ENCODE measurements around the gene RRAD.

Gene RRAD

GRCh38 chr16:66906916-66907836 lies 18.2 kb downstream of the RRAD start:
- H3K4me3 ChIP-seq: no peak overlapping the region
- TF ChIP-seq, protein P1, sequence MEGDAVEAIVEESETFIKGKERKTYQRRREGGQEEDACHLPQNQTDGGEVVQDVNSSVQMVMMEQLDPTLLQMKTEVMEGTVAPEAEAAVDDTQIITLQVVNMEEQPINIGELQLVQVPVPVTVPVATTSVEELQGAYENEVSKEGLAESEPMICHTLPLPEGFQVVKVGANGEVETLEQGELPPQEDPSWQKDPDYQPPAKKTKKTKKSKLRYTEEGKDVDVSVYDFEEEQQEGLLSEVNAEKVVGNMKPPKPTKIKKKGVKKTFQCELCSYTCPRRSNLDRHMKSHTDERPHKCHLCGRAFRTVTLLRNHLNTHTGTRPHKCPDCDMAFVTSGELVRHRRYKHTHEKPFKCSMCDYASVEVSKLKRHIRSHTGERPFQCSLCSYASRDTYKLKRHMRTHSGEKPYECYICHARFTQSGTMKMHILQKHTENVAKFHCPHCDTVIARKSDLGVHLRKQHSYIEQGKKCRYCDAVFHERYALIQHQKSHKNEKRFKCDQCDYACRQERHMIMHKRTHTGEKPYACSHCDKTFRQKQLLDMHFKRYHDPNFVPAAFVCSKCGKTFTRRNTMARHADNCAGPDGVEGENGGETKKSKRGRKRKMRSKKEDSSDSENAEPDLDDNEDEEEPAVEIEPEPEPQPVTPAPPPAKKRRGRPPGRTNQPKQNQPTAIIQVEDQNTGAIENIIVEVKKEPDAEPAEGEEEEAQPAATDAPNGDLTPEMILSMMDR (IDR thresholded peaks at IDR 0.05): no peak
- DNase-seq (ENCODE audit: low spot score): no peak
- H3K27ac ChIP-seq: peak overlapping the region in 1 of 2 donors; percentile 97

DNA sequence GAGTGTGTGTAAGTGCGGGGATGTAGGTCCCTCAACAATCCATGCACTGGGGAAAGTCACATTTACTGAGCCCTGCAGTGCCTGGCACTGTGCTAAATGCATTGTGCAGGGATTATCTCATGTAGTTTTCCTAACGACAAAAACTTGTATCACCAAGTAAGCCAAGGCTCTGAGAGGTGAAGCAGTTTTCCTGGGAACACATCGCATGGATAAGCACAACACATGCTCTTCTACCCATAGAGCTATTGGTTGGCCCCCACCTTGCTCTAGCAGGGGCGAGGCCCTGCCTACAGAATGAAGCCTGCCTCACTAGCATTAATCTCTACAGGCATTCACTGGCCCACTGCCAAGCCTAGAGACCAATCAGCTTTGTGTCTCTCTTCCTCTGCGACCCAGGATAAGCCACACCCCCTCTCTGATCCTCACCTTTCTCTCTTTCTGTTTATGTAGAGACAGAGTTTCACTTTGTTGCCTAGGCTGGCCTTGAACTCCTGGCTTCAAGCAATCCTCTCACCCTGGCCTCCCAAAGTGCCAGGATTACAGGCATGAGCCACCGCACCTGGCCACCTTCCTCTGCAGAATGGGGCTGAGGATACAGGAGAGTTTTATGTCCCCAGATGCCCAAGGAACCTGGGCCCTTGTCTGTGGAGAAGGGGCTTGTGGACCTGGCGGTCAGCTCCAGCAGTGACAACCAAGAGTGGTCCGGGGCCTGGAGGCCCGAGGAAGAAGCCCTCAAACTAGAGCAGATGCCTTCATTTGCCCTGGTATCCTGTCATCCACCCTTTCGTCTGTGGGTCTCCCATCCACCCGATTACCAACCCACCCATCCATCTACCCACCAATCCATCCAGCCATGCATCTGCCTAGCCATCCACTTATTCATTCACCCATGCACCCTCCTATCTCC lies 19.4 kb downstream of the RRAD start:
- TF ChIP-seq, protein P1 (IDR thresholded peaks at IDR 0.05): no peak
- H3K4me3 ChIP-seq: no peak overlapping the region
- DNase-seq (ENCODE audit: low spot score): no peak
- H3K27ac ChIP-seq: peak overlapping the region; percentile 95 to 97

DNA sequence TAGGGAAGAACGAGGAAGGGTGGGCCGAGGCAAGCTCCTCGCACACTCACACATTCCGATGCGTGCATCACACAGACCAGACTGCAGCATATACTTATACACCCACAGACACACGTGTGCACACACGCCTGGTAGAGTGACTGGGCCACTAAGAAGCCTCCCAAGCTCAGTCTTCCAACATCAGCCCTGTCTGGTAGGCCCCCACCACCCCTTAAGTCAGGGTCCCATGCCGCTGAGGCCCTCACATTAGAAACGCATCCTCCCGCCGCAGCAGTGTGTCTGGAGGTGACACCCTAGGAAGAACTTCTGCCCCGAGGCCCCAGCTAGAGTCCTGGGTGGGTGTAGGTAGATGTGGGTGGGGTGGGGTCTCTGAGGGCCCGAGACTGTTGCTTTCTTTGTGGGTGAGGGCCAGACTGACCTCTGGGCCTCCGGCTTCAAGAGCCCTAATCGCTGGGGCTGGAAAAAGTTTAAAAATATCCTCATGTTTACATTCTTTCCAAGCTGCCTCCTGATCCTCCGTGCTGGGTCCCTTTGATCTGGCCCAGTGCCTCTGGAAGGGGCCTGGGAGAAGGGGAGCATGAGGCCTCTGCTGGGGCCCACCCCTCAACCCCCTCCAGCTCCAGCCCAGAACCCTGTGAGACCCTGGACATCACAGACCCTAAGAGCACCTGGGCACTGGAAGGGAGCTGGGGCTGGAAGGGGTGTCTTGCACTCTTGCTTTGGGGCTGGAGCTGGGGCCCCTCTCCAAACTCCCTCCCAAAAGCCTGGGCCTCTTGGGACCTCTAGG lies 20.3 kb downstream of the RRAD start:
- TF ChIP-seq, protein P1 (IDR thresholded peaks at IDR 0.05): no peak
- peak overlapping the region; percentile 29 for H3K4me3 ChIP-seq
- DNase-seq (ENCODE audit: low spot score): no peak
- peak overlapping the region; percentile 95 to 97 for H3K27ac ChIP-seq

DNA sequence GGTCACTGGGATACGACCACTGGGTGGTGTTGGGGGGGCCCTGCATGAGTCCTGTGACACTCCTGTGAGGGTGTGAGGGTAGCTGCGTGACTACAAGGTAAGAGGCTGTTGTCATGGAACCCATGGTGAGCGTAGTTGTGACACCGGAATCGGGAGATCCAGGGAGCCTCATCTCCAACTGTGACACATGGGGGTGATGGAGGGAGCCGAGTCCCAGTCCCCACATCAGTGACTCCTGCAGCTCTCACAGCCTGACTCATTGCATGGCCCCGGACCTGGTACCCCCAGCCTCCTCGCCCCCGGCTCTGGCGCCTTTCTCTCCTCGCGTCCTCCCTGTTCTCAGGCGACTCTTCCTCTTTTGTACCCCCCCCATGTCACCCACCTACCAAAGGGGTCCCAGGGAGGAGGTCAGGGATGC lies 20.9 kb downstream of the RRAD start:
- TF ChIP-seq, protein P1 (IDR thresholded peaks at IDR 0.05): no peak
- no peak overlapping the region for H3K4me3 ChIP-seq
- DNase-seq (ENCODE audit: low spot score): no peak
- peak overlapping the region; percentile 95 to 97 for H3K27ac ChIP-seq

DNA sequence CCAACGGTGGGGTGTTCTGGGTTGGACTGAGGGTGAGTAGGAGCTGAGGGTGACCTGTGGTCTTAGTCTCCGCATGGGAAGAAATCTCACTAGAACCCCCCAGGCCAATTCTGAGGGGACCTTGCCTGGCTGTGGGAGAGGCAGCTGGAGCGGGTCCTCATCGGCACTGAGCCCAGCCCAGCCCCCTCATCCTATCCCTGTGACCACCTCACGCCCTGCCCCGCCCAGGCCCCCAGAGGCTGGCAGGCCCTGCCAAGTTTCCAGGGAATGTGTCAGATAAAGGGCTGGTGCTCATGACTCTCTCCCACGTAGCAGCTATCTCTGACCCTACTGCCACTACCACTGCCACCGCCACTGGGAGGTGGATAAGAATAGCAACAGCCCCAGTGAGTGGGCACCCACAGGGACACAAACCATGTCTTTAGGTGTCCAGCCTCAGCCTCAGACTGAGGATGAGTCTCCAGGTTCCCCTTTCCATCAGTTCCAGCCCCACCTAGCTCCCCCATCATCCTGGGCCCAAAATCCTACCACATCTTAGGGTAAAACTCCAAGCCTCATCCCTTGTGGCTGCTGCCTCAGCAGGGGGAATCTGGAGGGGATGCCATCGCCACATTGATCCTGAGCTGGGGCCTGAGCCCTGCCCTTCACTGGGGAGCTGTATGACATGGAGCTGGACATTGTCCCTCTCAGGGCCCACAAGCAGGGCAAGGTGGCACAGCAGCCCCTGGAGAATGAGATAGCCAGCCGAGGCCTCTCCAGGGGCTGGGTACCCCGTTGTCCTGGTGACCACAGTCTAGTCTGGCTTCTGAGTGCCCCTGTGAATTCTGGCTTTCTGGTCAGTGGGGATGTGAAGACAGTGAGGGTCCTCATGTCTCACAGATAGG lies 21.5 kb downstream of the RRAD start:
- DNase-seq (ENCODE audit: low spot score): no peak
- Histone ChIP-seq H3K27ac (peak overlapping the region; percentile 95 to 97), H3K4me3 (peak overlapping the region; percentile 18)
- TF ChIP-seq, protein P1 (IDR thresholded peaks at IDR 0.05): no peak
